Inflammatory macrophage treated with lipopolysaccharide for 1 hour (primary cell): ENCODE results near the gene GALNT17.
"Not testable (repeated sequence)": the region's sequence is repeated elsewhere in the genome, so short reads cannot be mapped to it uniquely, and the experiment has no call there.

Experiments used
- DNase-seq, 2 donors: peaks; one replicate each; pipeline ENCODE4 v3.0.0-alpha.2; 2020 to 2022

The GALNT17 gene

DNA sequence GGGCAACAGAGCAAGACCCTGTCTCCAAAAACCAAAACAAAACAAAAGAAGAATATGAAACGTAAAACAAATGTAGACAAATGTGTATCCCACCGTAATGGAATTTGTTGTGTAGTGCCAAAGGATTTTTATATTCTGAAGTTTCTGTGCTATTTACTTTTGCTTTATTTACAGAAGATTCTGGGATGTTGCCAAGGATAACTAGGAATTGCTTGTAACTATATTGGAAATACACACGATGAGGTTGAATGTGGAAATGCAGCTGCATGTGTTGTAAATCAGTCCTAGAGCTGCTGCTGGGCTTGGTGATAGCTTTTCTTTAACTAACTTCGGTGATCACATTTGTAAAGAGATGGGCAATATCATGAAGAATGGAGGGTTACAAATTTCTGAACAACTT, 39.5 kb downstream of the GALNT17 start:
- no peak for DNase-seq

DNA sequence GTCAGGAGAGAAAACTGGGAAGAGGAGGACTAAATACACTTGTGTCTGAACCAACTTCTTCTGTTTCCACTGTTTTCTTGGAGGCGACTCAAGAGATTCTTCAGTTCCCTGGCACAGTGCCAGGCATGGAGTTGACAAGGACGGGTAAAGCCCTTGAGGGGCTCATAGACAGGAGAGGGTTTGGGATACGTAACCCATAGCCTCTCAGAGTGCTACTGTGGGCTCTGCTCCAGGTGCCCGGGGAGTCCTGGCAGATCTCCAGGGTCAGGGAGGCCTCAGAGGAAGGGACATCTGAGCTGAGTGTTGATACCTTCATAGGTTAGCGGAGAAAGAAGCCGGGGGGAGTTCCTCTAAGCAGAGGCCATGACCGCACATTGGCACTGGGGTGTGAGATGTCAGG, 42.0 kb downstream of the GALNT17 start:
- DNase-seq: no peak

- DNase-seq: no peak
These were observed 50.5 kb downstream of the GALNT17 start for GRCh38 chr7:71182438-71182935.

DNA sequence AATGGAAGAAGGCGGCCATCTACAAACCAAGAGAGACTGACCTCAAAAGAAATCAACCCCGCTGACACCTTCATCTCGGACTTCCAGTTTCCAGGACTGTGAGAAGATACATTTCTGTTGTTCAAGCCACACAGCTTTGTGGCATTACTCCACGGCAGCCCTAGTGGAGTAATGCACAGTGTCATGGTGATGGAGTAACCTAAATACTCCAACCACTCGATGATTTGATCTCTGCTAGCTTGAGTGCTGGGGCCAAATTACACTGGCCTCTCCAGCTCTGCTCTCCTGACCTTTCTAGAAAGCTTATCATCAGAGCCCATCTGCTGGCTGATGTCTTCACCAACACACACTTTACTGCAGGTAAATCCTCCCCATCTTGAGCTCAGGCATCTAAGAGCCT, 52.2 kb downstream of the GALNT17 start:
- DNase-seq: no peak

DNA sequence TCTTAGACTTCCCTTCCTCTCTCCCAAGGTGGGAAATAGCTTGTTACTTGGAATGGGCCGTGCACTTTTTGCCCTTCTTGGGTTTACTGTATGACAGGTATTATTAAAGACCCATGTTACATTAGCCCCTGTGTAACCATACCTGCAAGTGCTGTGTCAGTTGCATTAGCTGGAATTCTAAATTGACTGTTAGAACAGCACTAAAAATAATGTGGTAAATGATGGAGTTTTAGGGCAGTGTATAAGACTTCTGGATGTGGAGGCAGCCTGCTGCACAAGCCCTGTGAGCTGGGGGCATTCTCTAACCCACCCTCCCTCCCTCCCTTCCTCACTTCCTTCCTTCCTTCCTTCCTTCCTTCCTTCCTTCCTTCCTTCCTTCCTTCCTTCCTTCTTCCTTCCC, 52.7 kb downstream of the GALNT17 start:
- no peak for DNase-seq

GRCh38 chr7:71186535-71187057, 54.7 kb downstream of the GALNT17 start:
- DNase-seq: no peak

- DNase-seq: no peak
These were observed 59.8 kb downstream of the GALNT17 start for GRCh38 chr7:71191771-71192170.

DNA sequence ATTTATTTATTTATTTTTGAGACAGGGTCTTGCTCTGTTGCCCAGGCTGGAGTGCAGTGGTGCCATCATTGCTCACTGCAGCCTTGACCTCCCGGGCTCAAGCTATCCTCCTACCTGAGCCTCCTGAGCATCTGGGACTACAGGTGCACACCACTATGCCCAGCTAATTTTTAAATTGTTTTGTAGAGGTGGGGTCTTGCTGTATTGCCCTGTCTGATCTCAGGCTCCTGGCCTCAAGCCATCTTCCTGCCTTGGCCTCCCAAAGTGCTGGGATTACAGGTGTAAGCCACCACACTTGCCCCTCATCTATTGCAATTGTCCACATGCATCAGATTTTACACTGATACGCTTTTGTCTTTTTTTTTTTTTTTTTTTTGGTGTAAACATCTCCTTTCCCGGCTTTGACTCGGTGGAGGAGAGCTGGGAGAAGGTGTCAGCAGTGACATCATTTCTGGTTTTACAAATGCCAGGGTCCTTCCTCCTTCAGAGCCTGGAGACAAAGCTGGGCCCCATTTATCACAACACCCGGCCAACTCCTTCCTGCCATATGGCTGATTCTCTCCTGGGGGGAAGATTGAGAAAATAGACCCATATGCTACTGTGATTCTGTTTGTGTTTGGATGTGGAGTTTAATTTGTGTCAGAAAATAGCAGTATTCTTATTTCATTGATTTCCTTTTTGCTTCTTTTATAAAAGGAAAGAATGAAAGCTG, 61.3 kb downstream of the GALNT17 start:
- DNase-seq: no peak

- no peak for DNase-seq
These were observed 66.4 kb downstream of the GALNT17 start for GRCh38 chr7:71198391-71198790.

DNA sequence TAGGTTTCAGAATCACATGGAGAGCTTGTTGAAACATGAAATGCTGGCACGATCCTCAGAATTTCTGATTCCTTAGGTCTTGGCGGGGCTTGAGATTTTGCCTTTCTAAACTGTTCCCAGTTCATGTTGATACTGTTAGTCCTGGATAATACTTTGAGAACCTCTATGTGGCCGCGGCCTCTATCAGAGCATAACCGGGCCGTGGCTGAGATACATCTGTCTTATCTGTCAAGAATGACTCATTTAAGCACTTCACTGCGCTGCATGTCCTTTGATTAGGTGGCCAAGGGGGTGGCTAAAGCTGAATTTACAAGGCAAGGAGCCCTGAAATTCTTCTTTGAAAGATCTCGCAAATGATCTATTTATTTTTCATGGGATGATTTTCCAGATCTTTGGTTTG, 66.9 kb downstream of the GALNT17 start:
- DNase-seq: no peak

DNA sequence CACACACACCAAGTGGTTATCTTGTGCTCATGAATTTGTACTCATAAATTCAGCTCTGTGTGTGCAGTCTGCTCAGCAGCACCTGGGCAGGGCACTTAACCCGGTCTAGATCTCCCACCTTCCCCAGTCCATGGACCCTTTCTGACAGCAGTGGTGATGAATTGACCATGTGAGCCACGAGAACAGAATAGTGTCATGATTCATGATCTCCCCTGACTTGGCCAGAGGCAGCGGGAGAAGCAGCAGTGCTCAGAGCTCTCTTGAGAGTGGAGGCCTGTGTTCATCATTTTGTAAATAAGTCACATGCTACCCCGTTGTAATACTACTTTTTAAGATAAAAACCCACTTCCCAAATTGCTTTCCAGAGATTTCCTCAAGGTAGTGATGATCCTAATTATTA, 74.2 kb downstream of the GALNT17 start:
- no peak for DNase-seq

- no peak for DNase-seq
These were observed 76.9 kb downstream of the GALNT17 start for GRCh38 chr7:71208881-71209280.

GRCh38 chr7:71209484-71209883, 77.5 kb downstream of the GALNT17 start:
- not testable (repeated sequence) for DNase-seq

DNA sequence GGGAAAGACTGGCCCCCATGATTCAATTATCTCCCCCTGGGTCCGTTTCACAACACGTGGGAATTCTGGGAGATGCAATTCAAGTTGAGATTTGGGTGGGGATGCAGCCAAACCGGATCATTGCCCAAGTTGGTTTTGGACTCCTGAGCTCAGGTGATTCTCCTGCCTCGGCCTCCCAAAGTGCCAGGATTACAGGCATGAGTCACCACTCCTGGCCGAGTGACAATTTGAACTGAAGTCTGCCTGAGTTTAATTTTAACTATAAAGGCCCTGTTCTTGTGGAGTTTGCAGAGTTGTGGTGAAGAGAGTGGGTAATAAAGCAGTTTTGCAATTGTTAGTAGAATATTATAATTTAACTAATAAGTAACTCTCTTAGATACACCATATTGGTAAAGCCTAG, 78.3 kb downstream of the GALNT17 start:
- DNase-seq: no peak

DNA sequence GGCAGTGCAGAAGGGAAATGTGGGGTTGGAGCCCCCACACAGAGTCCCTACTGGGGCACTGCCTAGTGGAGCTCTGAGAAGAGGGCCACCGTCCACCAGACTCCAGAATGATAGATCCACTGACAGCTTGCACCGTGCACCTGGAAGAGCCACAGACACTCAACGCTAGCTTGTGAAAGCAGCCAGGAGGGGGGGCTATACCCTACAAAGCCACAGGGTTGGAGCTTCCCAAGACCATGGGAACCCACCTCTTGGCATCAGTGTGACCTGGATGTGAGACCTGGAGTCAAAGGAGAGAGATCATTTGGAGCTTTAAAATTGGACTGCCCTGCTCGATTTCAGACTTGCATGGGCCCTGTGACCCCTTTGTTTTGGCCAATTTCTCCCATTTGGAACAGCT, 80.5 kb downstream of the GALNT17 start:
- DNase-seq: not testable (repeated sequence)

DNA sequence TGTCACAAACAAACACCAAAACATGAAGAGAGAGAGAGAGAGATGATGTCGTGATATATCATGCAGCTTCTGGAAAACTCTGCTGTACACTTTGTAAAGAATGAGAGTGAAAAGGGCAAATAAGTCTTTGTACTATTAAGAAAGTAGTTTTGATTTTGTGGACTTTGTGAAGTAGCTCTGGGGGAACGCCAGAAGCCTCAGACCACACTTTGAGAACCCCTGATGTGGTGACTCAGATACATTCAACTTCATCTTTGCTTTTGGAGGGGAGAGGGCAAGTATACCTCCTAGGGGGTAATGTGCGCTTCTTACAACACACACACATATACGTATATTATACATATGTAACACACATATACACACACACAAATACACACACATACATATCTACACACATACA, 84.3 kb downstream of the GALNT17 start:
- DNase-seq: no peak

- no peak for DNase-seq
These were observed 88.3 kb downstream of the GALNT17 start for GRCh38 chr7:71220210-71220695.

GRCh38 chr7:71221049-71221448, 89.1 kb downstream of the GALNT17 start:
- no peak for DNase-seq

GRCh38 chr7:71221549-71221948, 89.6 kb downstream of the GALNT17 start:
- no peak for DNase-seq

- DNase-seq: no peak
These were observed 95.2 kb downstream of the GALNT17 start for GRCh38 chr7:71227126-71227525.

GRCh38 chr7:71229148-71229547, 97.2 kb downstream of the GALNT17 start:
- no peak for DNase-seq

- no peak for DNase-seq
These were observed 97.8 kb downstream of the GALNT17 start for GRCh38 chr7:71229699-71230098.

DNA sequence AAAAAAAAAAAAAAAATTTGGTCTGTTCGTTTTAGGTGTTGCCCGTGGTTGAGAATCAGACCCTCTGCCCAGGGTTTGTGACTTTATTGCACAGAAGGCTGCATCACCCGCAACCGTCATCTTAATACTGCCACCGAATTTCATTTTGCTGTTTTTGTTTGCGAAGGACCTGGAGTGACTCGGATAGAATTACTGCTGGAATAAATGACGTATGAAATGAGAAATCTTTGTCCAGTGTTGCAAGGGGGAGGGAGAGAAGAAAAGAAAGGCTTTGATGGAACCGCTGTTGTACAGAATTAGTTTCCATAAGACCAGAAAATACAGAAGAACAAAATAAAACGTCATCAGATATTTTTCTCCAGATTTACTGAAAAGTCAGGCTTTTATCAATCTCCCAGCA, 103.3 kb downstream of the GALNT17 start:
- DNase-seq: no peak

DNA sequence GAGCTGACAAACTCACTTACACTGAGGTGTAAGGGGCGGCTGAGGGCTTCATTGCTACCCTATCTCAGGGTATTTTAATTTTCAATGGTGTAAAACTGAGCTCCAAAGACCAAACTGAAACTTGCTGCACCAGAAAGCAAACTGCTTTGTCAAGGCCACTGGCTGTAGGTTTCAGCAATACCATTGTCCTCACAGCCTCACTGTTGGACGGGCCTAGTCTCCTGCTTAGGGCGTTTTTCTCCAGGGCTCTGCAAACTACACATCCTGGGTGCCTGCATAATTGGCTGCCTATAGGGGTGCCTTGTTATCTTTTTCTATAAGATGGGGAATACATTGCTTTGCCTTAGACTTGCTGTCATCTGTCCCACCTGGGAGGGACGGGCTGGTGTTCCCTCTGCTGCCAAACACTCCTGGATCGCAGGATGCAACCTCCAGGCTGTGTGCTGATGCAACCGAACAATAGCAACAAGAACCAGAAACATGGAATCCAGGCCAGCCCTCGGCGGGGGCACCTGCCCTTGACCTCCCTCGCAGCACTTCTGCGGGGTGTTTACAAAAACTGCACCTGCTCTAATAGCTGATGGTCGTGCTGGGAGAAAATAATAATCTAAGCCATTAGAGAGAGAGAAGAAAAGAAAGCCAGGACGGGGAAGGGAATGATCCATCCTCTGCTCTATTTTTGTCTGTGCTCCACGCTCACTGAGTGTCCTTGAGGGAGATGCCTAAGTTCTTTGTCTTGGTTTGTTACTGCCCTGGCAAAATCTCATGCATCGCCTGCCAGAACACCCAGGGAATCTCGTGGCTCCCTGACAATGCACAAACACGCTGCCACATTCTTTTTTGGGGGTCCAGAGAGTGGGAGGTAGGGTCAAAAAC, 104.5 kb downstream of the GALNT17 start:
- DNase-seq: no peak
